Endothelial cell of umbilical vein (primary cell): ENCODE measurements around the gene SERPINB7.

Experiments
- CTCF ChIP-seq, 2 donors: IDR thresholded peaks; 1 replicate in 1 of 2; 2 replicates in 1 of 2; pipeline ENCODE4 v1.5.1; 2011; ENCODE audit warnings: low read length in 2 of 2, mild to moderate bottlenecking in 2 of 2, moderate library complexity in 2 of 2, control low read depth in 1 of 2, inconsistent platforms in 1 of 2, low read depth in 1 of 2; ENCODE audit not compliant: insufficient read depth in 1 of 2; ENCODE audit errors: extremely low read depth in 1 of 2
- POLR2A ChIP-seq: IDR thresholded peaks from 2 replicates; pipeline ENCODE4 v1.6.1; 2012; ENCODE audit warnings: low read depth, mild to moderate bottlenecking, control low read depth, low read length

GRCh38 chr18:63828656-63829055 lies 53.4 kb downstream of the SERPINB7 start:
- TF ChIP-seq CTCF (IDR thresholded peaks at IDR 0.05; ENCODE audit: extremely low read depth in 1 of 2, insufficient read depth in 1 of 2, low read depth in 1 of 2, low read length in 2 of 2): no peak
- no peak for TF ChIP-seq POLR2A
